Prostate gland (tissue), 2 donors: ENCODE data around the gene FJX1. TPM values are rescaled to one million over a fixed set of nuclear protein-coding genes. Genes with fewer than 3 reads are reported as not detected.

Experiments used
- total RNA-seq, 2 donors: library from RNA; depleted of rRNA; stranded (reverse); fragments of >200 nt; gene quantifications; one replicate each; pipeline ENCODE4 v1.1.0, GENCODE V29; 2016

Gene FJX1
- total RNA-seq, 2 donors from 2014 or later, result 10.8 to 13.7 TPM

Other genes starting within 250 kb of the FJX1 start
- 1 to 10 TPM in 1 of 2 donors, under 1 TPM in 1; 0.82 to 1.5 TPM for gene SLC1A2, start 198.9 kb upstream of the FJX1 start, total RNA-seq
- gene PAMR1, start 92.8 kb upstream of the FJX1 start, total RNA-seq, result 1 to 10 TPM; 2.5 to 6.5 TPM
- gene TRIM44, start 44.3 kb downstream of the FJX1 start, total RNA-seq, result 10 to 100 TPM; 30.6 to 33.2 TPM